Neuronal stem cell (in vitro differentiated cells): ENCODE measurements around the gene KLHL1.

ENCODE experiments used
- DNase-seq: peaks from one replicate; pipeline ENCODE4 v3.0.0-alpha.2; 2013; ENCODE audit warnings: low spot score
- H2AFZ ChIP-seq: one replicate; pipeline ENCODE4 v1.6.1; 2013; ENCODE audit warnings: mild to moderate bottlenecking, low read length, inconsistent platforms
- H2AK5ac ChIP-seq: 2 replicates; pipeline ENCODE4 v1.6.1; 2013; ENCODE audit warnings: low read depth, mild to moderate bottlenecking, inconsistent platforms, low read length, moderate library complexity, mixed read lengths
- H2BK120ac ChIP-seq: 2 replicates; pipeline ENCODE4 v1.6.1; 2013; ENCODE audit warnings: low read depth, mild to moderate bottlenecking, inconsistent platforms, low read length, moderate library complexity, mixed read lengths
- H2BK12ac ChIP-seq: one replicate; pipeline ENCODE4 v1.6.1; 2013; ENCODE audit warnings: low read length, inconsistent platforms
- H2BK15ac ChIP-seq: 2 replicates; pipeline ENCODE4 v1.6.1; 2013; ENCODE audit warnings: mild to moderate bottlenecking, low read length, inconsistent platforms, mixed read lengths
- H2BK5ac ChIP-seq: one replicate; pipeline ENCODE4 v1.6.1; 2013; ENCODE audit warnings: inconsistent platforms, mild to moderate bottlenecking, low read length, moderate library complexity
- H3K14ac ChIP-seq: one replicate; pipeline ENCODE4 v1.6.1; 2013; ENCODE audit warnings: low read length, inconsistent platforms
- H3K18ac ChIP-seq: 2 replicates; pipeline ENCODE4 v1.6.1; 2013; ENCODE audit warnings: low read length, inconsistent platforms
- H3K23ac ChIP-seq: 2 replicates; pipeline ENCODE4 v1.6.1; 2013; ENCODE audit warnings: low read depth, mild to moderate bottlenecking, mixed read lengths, low read length, inconsistent platforms; ENCODE audit not compliant: poor library complexity
- H3K27ac ChIP-seq: replicated peaks from 3 replicates; pipeline ENCODE4 v1.5.1; 2013; ENCODE audit warnings: low read length, inconsistent platforms
- H3K27me3 ChIP-seq, 3 experiments: 2 replicates each; pipeline ENCODE4 v1.6.1; 2013; ENCODE audit warnings: low read length in 3 of 3, mild to moderate bottlenecking in 2 of 3, inconsistent platforms in 1 of 3, low read depth in 1 of 3, mixed read lengths in 1 of 3, moderate library complexity in 1 of 3; ENCODE audit not compliant: control insufficient read depth in 3 of 3, insufficient read depth in 3 of 3
- H3K36me3 ChIP-seq, 2 donors: replicated peaks in 1 of 2; 2 replicates each; pipeline ENCODE4 v1.6.1; 2013; ENCODE audit warnings: low read length in 2 of 2; ENCODE audit not compliant: control insufficient read depth in 2 of 2, insufficient read depth in 2 of 2
- H3K4ac ChIP-seq: 2 replicates; pipeline ENCODE4 v1.6.1; 2013; ENCODE audit warnings: inconsistent platforms, mild to moderate bottlenecking, low read length, moderate library complexity
- H3K4me1 ChIP-seq, 2 donors: 1 replicate in 1 of 2; 2 replicates in 1 of 2; pipeline ENCODE4 v1.6.1; 2013; ENCODE audit warnings: low read length in 2 of 2, low read depth in 1 of 2; ENCODE audit not compliant: control insufficient read depth in 2 of 2, insufficient read depth in 1 of 2
- H3K4me2 ChIP-seq: one replicate; pipeline ENCODE4 v1.6.1; 2013; ENCODE audit warnings: mild to moderate bottlenecking, low read length, inconsistent platforms; ENCODE audit not compliant: insufficient read depth, poor library complexity, severe bottlenecking
- H3K4me3 ChIP-seq, 2 donors: 2 replicates each; pipeline ENCODE4 v1.5.1; 2013; ENCODE audit warnings: low read length in 2 of 2, mild to moderate bottlenecking in 2 of 2, inconsistent platforms in 1 of 2, moderate library complexity in 1 of 2
- H3K79me1 ChIP-seq: one replicate; pipeline ENCODE4 v1.6.1; 2013; ENCODE audit warnings: low read depth, mild to moderate bottlenecking, inconsistent platforms, low read length, moderate library complexity
- H3K9ac ChIP-seq: one replicate; pipeline ENCODE4 v1.6.1; 2013; ENCODE audit warnings: mild to moderate bottlenecking, low read depth, low read length, inconsistent platforms; ENCODE audit not compliant: poor library complexity
- H3K9me3 ChIP-seq, 2 donors: replicated peaks in 1 of 2; 2 replicates each; pipeline versions ENCODE3 to v1.6.1; 2013; ENCODE audit warnings: low read length in 2 of 2, mild to moderate bottlenecking in 2 of 2, inconsistent platforms in 1 of 2, low read depth in 1 of 2, mixed read lengths in 1 of 2, moderate library complexity in 1 of 2; ENCODE audit not compliant: control insufficient read depth in 2 of 2, insufficient read depth in 1 of 2
- H4K8ac ChIP-seq: one replicate; pipeline ENCODE4 v1.6.1; 2013; ENCODE audit warnings: low read depth, mild to moderate bottlenecking, inconsistent platforms, low read length, moderate library complexity
- H4K91ac ChIP-seq: one replicate; pipeline ENCODE4 v1.6.1; 2013; ENCODE audit warnings: low read length, low read depth, mild to moderate bottlenecking, inconsistent platforms; ENCODE audit not compliant: poor library complexity
- WGBS, 2 donors: extraction: QIAGEN DNeasy Blood & Tissue Kit; methylation state at CpG; one replicate each; pipeline ENCODE4 v1.1.7; 2013; ENCODE audit warnings: missing lambda C conversion rate in 2 of 2, mixed read lengths in 1 of 2; ENCODE audit not compliant: insufficient read length in 2 of 2, insufficient replicate concordance in 1 of 2; ENCODE audit errors: extremely low coverage in 2 of 2; 5-methylcytosine and 5-hydroxymethylcytosine counted together

Gene KLHL1

GRCh38 chr13:69681722-69682121, 426.5 kb downstream of the KLHL1 start:
- no peak overlapping the region for H3K23ac ChIP-seq
- no peak overlapping the region for H3K4me3 ChIP-seq
- H2BK120ac ChIP-seq = no peak overlapping the region
- H4K8ac ChIP-seq = no peak overlapping the region
- H3K4me1 ChIP-seq = peaks cover 2 to 15% of the 10 kb centered on the region in 2 donors
- H3K18ac ChIP-seq = no peak overlapping the region
- H2BK5ac ChIP-seq = no peak overlapping the region
- no peaks in the 10 kb centered on the region for H3K36me3 ChIP-seq
- no peak overlapping the region for H3K4me2 ChIP-seq
- no peak overlapping the region for H3K27ac ChIP-seq
- no CpG with 5 or more reads among the region's 3 CpGs for WGBS, 2 donors
- no peak overlapping the region for H2BK12ac ChIP-seq
- no peaks in the 10 kb centered on the region for H3K79me1 ChIP-seq
- H2BK15ac ChIP-seq = no peak overlapping the region
- no peak overlapping the region for H3K4ac ChIP-seq
- H3K14ac ChIP-seq = no peak overlapping the region
- DNase-seq = no peak
- H3K27me3 ChIP-seq = no peaks in the 10 kb centered on the region
- H3K9ac ChIP-seq = no peak overlapping the region
- no peak overlapping the region for H4K91ac ChIP-seq
- no peaks in the 10 kb centered on the region for H3K9me3 ChIP-seq
- H2AFZ ChIP-seq = no peak overlapping the region
- H2AK5ac ChIP-seq = no peak overlapping the region

DNA sequence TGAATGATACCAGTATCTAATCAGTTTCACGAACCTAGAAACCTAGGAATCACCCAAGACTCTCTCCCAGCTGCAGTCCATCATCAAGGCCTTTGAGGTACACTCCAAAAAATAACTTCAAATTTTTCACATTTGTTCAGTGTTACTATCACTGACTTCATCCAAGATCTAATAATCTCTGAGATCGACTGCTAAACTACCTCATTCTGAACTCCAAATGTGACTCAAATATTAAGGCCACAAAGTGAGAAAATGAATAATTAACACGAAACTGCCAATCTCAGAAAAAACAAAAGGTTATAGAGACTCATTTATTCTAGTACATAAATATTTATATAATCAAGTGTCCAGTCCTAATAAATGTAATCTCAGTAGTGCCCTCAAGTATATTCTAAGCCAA, 430.9 kb downstream of the KLHL1 start:
- Histone ChIP-seq H3K9ac (no peak overlapping the region), H2BK5ac (no peak overlapping the region)
- WGBS, 2 donors = no CpG with 5 or more reads among the region's 3 CpGs

DNA sequence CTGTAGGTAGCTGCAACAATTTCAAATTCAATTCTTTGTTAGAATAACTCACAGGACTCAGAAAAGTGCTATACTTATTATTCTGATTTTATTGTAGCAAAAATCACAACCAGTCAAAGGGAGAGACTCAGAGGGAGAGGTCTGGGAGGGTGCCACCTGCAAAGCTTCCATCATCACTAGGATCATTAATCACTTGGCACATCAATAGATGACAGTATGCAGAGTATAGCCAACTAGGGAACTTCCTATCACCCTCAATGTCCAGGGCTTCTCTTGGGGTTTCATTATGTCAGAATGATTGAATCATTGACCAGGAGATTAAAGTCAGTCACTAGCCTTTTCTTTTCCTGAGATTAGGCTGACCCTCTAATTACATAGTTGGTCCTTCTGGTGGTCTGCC, 432.0 kb downstream of the KLHL1 start:
- no peak overlapping the region for H3K9ac ChIP-seq
- no peak overlapping the region for H2AK5ac ChIP-seq
- no peaks in the 10 kb centered on the region for H3K9me3 ChIP-seq
- H3K36me3 ChIP-seq = no peaks in the 10 kb centered on the region
- DNase-seq = no peak
- no peak overlapping the region for H3K14ac ChIP-seq
- no peak overlapping the region for H3K18ac ChIP-seq
- H2BK5ac ChIP-seq = no peak overlapping the region
- H2AFZ ChIP-seq = no peak overlapping the region
- H4K91ac ChIP-seq = no peak overlapping the region
- H2BK12ac ChIP-seq = no peak overlapping the region
- H3K4me1 ChIP-seq = peaks cover 0 to 2% of the 10 kb centered on the region in 2 donors
- H3K27ac ChIP-seq = no peak overlapping the region
- no peak overlapping the region for H3K4ac ChIP-seq
- no peaks in the 10 kb centered on the region for H3K79me1 ChIP-seq
- no peaks in the 10 kb centered on the region for H3K27me3 ChIP-seq
- no peak overlapping the region for H3K23ac ChIP-seq
- H3K4me2 ChIP-seq = no peak overlapping the region
- H3K4me3 ChIP-seq = no peak overlapping the region
- H4K8ac ChIP-seq = no peak overlapping the region
- H2BK120ac ChIP-seq = no peak overlapping the region
- H2BK15ac ChIP-seq = no peak overlapping the region

More for the DNA sequence above, 430.9 kb downstream of the KLHL1 start:
- H2AK5ac ChIP-seq = no peak overlapping the region
- H3K4me2 ChIP-seq = no peak overlapping the region
- no peak overlapping the region for H3K14ac ChIP-seq
- no peak overlapping the region for H3K23ac ChIP-seq
- no peaks in the 10 kb centered on the region for H3K79me1 ChIP-seq
- H3K4ac ChIP-seq = no peak overlapping the region
- H3K36me3 ChIP-seq = no peaks in the 10 kb centered on the region
- H4K91ac ChIP-seq = no peak overlapping the region
- H3K18ac ChIP-seq = no peak overlapping the region
- no peak overlapping the region for H3K27ac ChIP-seq
- no peaks in the 10 kb centered on the region for H3K27me3 ChIP-seq
- H2BK120ac ChIP-seq = no peak overlapping the region
- no peak overlapping the region for H3K4me3 ChIP-seq
- no peak overlapping the region for H2AFZ ChIP-seq
- no peak overlapping the region for H2BK12ac ChIP-seq
- no peak for DNase-seq
- H3K9me3 ChIP-seq = no peaks in the 10 kb centered on the region
- no peak overlapping the region for H2BK15ac ChIP-seq
- H3K4me1 ChIP-seq = peaks cover 0 to 2% of the 10 kb centered on the region in 2 donors
- H4K8ac ChIP-seq = no peak overlapping the region

GRCh38 chr13:69660155-69660554, 448.1 kb downstream of the KLHL1 start:
- H3K79me1 ChIP-seq = no peaks in the 10 kb centered on the region

More at GRCh38 chr13:69660155-69660554, 448.1 kb downstream of the KLHL1 start:
- Histone ChIP-seq H3K9me3 (no peaks in the 10 kb centered on the region), H3K27ac (no peak overlapping the region), H3K4me2 (no peak overlapping the region), H3K4me1 (no peaks in the 10 kb centered on the region), H2AK5ac (no peak overlapping the region), H3K36me3 (no peaks in the 10 kb centered on the region), H2BK12ac (no peak overlapping the region), H3K27me3 (no peaks in the 10 kb centered on the region), H3K23ac (no peak overlapping the region), H3K4ac (no peak overlapping the region), H3K4me3 (no peak overlapping the region), H2BK120ac (no peak overlapping the region), H3K18ac (no peak overlapping the region), H4K8ac (no peak overlapping the region), H2BK5ac (no peak overlapping the region), H2BK15ac (no peak overlapping the region), H3K9ac (no peak overlapping the region), H2AFZ (no peak overlapping the region), H3K14ac (no peak overlapping the region), H4K91ac (no peak overlapping the region)
- no CpG with 5 or more reads among the region's 6 CpGs for WGBS, 2 donors
- DNase-seq = no peak
